Measurements from ENCODE around the gene ACER1. TPM values are rescaled to one million over a fixed set of nuclear protein-coding genes. Genes with fewer than 3 reads are reported as not detected.

ACER1 gene
- total and polyA plus RNA-seq, 8 donors: 0.15 to 0.30 TPM; not detected in 6

- H3K4me3 ChIP-seq: no peak overlapping the region
- no peaks in the 10 kb centered on the region for H3K27me3 ChIP-seq
- H3K27ac ChIP-seq: no peak overlapping the region
- intact Hi-C loops (cut with DNase I): no loop called here
- H3K4me1 ChIP-seq: peaks cover 0 to 62% of the 10 kb centered on the region in 2 donors
- H3K9me3 ChIP-seq: no peaks in the 10 kb centered on the region
- DNase-seq (no peak), ATAC-seq (no peak)
- H3K36me3 ChIP-seq: peaks cover 0 to 77% of the 10 kb centered on the region in 2 donors
- TF ChIP-seq CTCF (IDR thresholded peaks at IDR 0.05): no peak
Measured at GRCh38 chr19:6260376-6260775, 73.0 kb downstream of the ACER1 start.

GRCh38 chr19:6259312-6259861, 74.0 kb downstream of the ACER1 start:
- no peak for TF ChIP-seq CTCF (IDR thresholded peaks at IDR 0.05)
- intact Hi-C loops (cut with DNase I): no loop called here
- H3K4me3 ChIP-seq: no peak overlapping the region
- H3K36me3 ChIP-seq: peaks cover 0 to 79% of the 10 kb centered on the region in 2 donors
- DNase-seq (peak in 1 of 4 donors; percentile 42), ATAC-seq (no peak)
- no peaks in the 10 kb centered on the region for H3K27me3 ChIP-seq
- no peak overlapping the region for H3K27ac ChIP-seq
- H3K4me1 ChIP-seq: peaks cover 0 to 59% of the 10 kb centered on the region in 2 donors
- H3K9me3 ChIP-seq: no peaks in the 10 kb centered on the region

GRCh38 chr19:6258812-6259311, 74.5 kb downstream of the ACER1 start:
- intact Hi-C loops (cut with DNase I): no loop called here
- no peak for TF ChIP-seq CTCF (IDR thresholded peaks at IDR 0.05)
- Histone ChIP-seq H3K9me3 (no peaks in the 10 kb centered on the region), H3K4me1 (peaks cover 0 to 54% of the 10 kb centered on the region in 2 donors), H3K27ac (no peak overlapping the region), H3K36me3 (peaks cover 0 to 77% of the 10 kb centered on the region in 2 donors), H3K4me3 (no peak overlapping the region), H3K27me3 (no peaks in the 10 kb centered on the region)
- ATAC-seq (no peak), DNase-seq (no peak)

Other genes with a start within 250 kb of the ACER1 start
- gene RFX2, start 223.1 kb downstream of the ACER1 start, total RNA-seq: 10 to 100 TPM; 17.0 to 18.8 TPM
- 10 to 100 TPM; 12.7 to 17.4 (median 15.3) TPM for gene RFX2, start 223.1 kb downstream of the ACER1 start, polyA plus RNA-seq (ENCODE audit: insufficient read length in 6 of 6)
- gene ACSBG2, start 197.9 kb downstream of the ACER1 start, total RNA-seq: not detected
- 1 to 10 TPM; 1.6 to 3.5 (median 2.1) TPM for gene ACSBG2, start 197.9 kb downstream of the ACER1 start, polyA plus RNA-seq (ENCODE audit: insufficient read length in 6 of 6)
- 10 to 100 TPM; 69.3 to 71.3 TPM for gene MLLT1, start 53.6 kb downstream of the ACER1 start, total RNA-seq
- gene MLLT1, start 53.6 kb downstream of the ACER1 start, polyA plus RNA-seq (ENCODE audit: insufficient read length in 6 of 6): 100 to 1,000 TPM in 1 of 6 donors, 10 to 100 TPM in 5; 69.4 to 106 (median 89.1) TPM
- gene CLPP, start 27.9 kb upstream of the ACER1 start, total RNA-seq: 10 to 100 TPM; 69.5 to 78.4 TPM
- gene CLPP, start 27.9 kb upstream of the ACER1 start, polyA plus RNA-seq (ENCODE audit: insufficient read length in 6 of 6): 10 to 100 TPM; 40.9 to 65.2 (median 54.4) TPM
- gene ALKBH7, start 39.2 kb upstream of the ACER1 start, total RNA-seq: 10 to 100 TPM; 52.8 to 67.7 TPM
- gene ALKBH7, start 39.2 kb upstream of the ACER1 start, polyA plus RNA-seq (ENCODE audit: insufficient read length in 6 of 6): 10 to 100 TPM; 34.2 to 67.9 (median 48.2) TPM
- gene PSPN, start 42.3 kb upstream of the ACER1 start, total RNA-seq: 1 to 10 TPM; 1.9 to 2.1 TPM
- gene PSPN, start 42.3 kb upstream of the ACER1 start, polyA plus RNA-seq (ENCODE audit: insufficient read length in 6 of 6): 1 to 10 TPM; 1.8 to 2.7 (median 2.4) TPM
- gene GTF2F1, start 59.6 kb upstream of the ACER1 start, total RNA-seq: 10 to 100 TPM; 39.6 to 43.4 TPM
- 10 to 100 TPM; 70.1 to 99.1 (median 77.9) TPM for gene GTF2F1, start 59.6 kb upstream of the ACER1 start, polyA plus RNA-seq (ENCODE audit: insufficient read length in 6 of 6)
- 100 to 1,000 TPM; 173 to 203 TPM for gene KHSRP, start 91.2 kb upstream of the ACER1 start, total RNA-seq
- gene KHSRP, start 91.2 kb upstream of the ACER1 start, polyA plus RNA-seq (ENCODE audit: insufficient read length in 6 of 6): 100 to 1,000 TPM; 247 to 333 (median 284) TPM
- gene SLC25A41, start 100.2 kb upstream of the ACER1 start, total RNA-seq: under 1 TPM; 0.31 to 0.58 TPM
- gene SLC25A41, start 100.2 kb upstream of the ACER1 start, polyA plus RNA-seq (ENCODE audit: insufficient read length in 6 of 6): 1 to 10 TPM in 2 of 6 donors, under 1 TPM in 4; 0.33 to 1.7 (median 0.90) TPM
- 100 to 1,000 TPM in 1 of 2 donors, 10 to 100 TPM in 1; 57.9 to 118 TPM for gene SLC25A23, start 126.2 kb upstream of the ACER1 start, total RNA-seq
- gene SLC25A23, start 126.2 kb upstream of the ACER1 start, polyA plus RNA-seq (ENCODE audit: insufficient read length in 6 of 6): 10 to 100 TPM; 43.1 to 57.8 (median 54.4) TPM
- 10 to 100 TPM; 38.1 to 78.8 TPM for gene CRB3, start 130.7 kb upstream of the ACER1 start, total RNA-seq
- gene CRB3, start 130.7 kb upstream of the ACER1 start, polyA plus RNA-seq (ENCODE audit: insufficient read length in 6 of 6): 10 to 100 TPM; 14.9 to 21.3 (median 17.8) TPM
- 10 to 100 TPM in 1 of 2 donors, 1 to 10 TPM in 1; 6.7 to 11.8 TPM for gene DENND1C, start 148.2 kb upstream of the ACER1 start, total RNA-seq
- 10 to 100 TPM; 17.5 to 22.1 (median 19.7) TPM for gene DENND1C, start 148.2 kb upstream of the ACER1 start, polyA plus RNA-seq (ENCODE audit: insufficient read length in 6 of 6)
- gene TUBB4A, start 168.7 kb upstream of the ACER1 start, total RNA-seq: under 1 TPM; 0.35 to 0.65 TPM
- gene TUBB4A, start 168.7 kb upstream of the ACER1 start, polyA plus RNA-seq (ENCODE audit: insufficient read length in 6 of 6): 1 to 10 TPM; 3.6 to 5.9 (median 4.9) TPM
- 10 to 100 TPM in 1 of 2 donors, 1 to 10 TPM in 1; 5.5 to 10.2 TPM for gene TNFSF9, start 197.4 kb upstream of the ACER1 start, total RNA-seq
- under 1 TPM; 0.20 to 0.70 (median 0.30) TPM for gene TNFSF9, start 197.4 kb upstream of the ACER1 start, polyA plus RNA-seq (ENCODE audit: insufficient read length in 6 of 6)

All from left lung (tissue), 10 donors.